ENCODE results near the gene CCSER2. TPM values are rescaled to one million over a fixed set of nuclear protein-coding genes. Genes with fewer than 3 reads are reported as not detected.

The CCSER2 gene
- polyA plus RNA-seq, 1 donor (not counting 4 experiments of a cell fraction or from before 2014, with no cell fraction given) = 26.7 TPM

- no peak overlapping the region for H3K9ac ChIP-seq (ENCODE audit: control insufficient read depth, extremely low read depth, insufficient read depth, low read length)
These were observed 193.1 kb downstream of the CCSER2 start for GRCh38 chr10:84521468-84521867.

DNA sequence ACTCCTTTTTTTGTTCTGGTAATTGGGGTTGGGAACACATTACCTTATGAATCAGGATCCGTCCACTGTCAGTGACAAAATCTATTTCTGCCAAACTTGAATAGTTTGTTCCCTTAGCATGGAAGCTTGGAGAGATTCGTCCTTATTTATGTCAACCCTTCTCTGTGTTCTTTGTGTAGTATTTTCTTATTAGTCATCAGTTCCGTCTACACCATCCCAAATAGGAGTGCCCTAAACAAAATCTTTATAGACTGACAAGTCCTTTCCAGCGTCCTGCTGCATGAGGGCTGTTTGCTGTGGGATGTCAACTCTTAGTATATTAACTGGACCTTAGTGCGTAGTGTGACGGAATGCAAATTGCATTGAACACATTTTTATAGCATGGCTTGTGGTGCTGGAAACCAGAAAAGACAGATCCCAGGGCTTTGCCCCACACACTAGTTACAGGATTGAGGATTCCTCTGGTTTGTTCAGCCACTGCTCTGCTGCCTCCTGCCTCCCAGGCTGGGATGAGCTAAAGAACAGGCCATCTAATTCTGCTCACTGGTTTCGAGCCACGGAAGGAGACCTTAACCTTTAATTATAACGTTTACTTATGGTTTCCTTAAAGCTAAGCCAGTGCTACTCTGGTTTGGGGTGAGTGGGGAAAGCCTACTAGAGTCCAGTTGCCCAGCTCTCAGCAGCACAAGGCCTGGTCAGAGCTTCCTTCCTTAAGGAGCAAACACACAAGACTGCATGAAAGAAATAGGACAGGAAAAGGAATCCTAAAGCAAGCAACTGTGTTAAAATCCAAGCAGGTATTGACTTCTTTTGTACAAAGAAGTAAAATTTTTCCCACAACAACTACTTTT is 194.4 kb downstream of the CCSER2 start:
- no peaks in the 10 kb centered on the region for H4K20me1 ChIP-seq (ENCODE audit: control insufficient read depth, extremely low read depth, insufficient read depth, low read length)
- dilution Hi-C loops (cut with MboI; ENCODE audit: extremely low pct_ligation_motif_present, low sequenced_read_pairs) = no loop called here
- no peaks in the 10 kb centered on the region for H3K27me3 ChIP-seq (ENCODE audit: control insufficient read depth, extremely low read depth, insufficient read depth, low read length)
- FAIRE-seq (no peak), DNase-seq (ENCODE audit: low read depth, low spot score) (no peak)
- no peaks in the 10 kb centered on the region for H3K79me2 ChIP-seq (ENCODE audit: control insufficient read depth, insufficient read depth, low read length)
- H3K9ac ChIP-seq (ENCODE audit: control insufficient read depth, extremely low read depth, insufficient read depth, low read length) = no peak overlapping the region
- TF ChIP-seq, protein P1, sequence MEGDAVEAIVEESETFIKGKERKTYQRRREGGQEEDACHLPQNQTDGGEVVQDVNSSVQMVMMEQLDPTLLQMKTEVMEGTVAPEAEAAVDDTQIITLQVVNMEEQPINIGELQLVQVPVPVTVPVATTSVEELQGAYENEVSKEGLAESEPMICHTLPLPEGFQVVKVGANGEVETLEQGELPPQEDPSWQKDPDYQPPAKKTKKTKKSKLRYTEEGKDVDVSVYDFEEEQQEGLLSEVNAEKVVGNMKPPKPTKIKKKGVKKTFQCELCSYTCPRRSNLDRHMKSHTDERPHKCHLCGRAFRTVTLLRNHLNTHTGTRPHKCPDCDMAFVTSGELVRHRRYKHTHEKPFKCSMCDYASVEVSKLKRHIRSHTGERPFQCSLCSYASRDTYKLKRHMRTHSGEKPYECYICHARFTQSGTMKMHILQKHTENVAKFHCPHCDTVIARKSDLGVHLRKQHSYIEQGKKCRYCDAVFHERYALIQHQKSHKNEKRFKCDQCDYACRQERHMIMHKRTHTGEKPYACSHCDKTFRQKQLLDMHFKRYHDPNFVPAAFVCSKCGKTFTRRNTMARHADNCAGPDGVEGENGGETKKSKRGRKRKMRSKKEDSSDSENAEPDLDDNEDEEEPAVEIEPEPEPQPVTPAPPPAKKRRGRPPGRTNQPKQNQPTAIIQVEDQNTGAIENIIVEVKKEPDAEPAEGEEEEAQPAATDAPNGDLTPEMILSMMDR (optimal IDR thresholded peaks at IDR 0.05 in 1 of 3, IDR thresholded peaks at IDR 0.05 in 1 of 3, conservative IDR thresholded peaks at IDR 0.05 in 1 of 3; ENCODE audit: extremely low read depth in 1 of 3, insufficient read depth in 2 of 3, low read length in 3 of 3) = no peak
- no peak for TF ChIP-seq EZH2 (IDR thresholded peaks at IDR 0.05; ENCODE audit: low read length)
- H3K27ac ChIP-seq (ENCODE audit: control insufficient read depth, insufficient read depth, low read length) = no peak overlapping the region
- peaks cover 7% of the 10 kb centered on the region for H3K9me3 ChIP-seq (ENCODE audit: control insufficient read depth, low read depth, low read length)
- H3K4me1 ChIP-seq (ENCODE audit: control insufficient read depth, extremely low read depth, insufficient read depth, low read length) = peaks cover 16% of the 10 kb centered on the region
- H3K4me2 ChIP-seq (ENCODE audit: control insufficient read depth, extremely low read depth, insufficient read depth, low read depth, low read length) = no peak overlapping the region
- no peaks in the 10 kb centered on the region for H3K36me3 ChIP-seq (ENCODE audit: control insufficient read depth in 2 of 2, extremely low read depth in 1 of 2, insufficient read depth in 2 of 2, low read length in 2 of 2)
- no peak overlapping the region for H3K4me3 ChIP-seq (ENCODE audit: control insufficient read depth in 2 of 3, extremely low read depth in 1 of 3, insufficient read depth in 2 of 3, low read depth in 1 of 3, low read length in 3 of 3)
- no peak overlapping the region for H2AFZ ChIP-seq (ENCODE audit: control insufficient read depth, low read length)
- H3K9me1 ChIP-seq (ENCODE audit: control insufficient read depth, extremely low read depth, insufficient read depth, low read length) = no peaks in the 10 kb centered on the region

More at GRCh38 chr10:84521468-84521867, 193.1 kb downstream of the CCSER2 start:
- peaks cover 8% of the 10 kb centered on the region for H3K4me1 ChIP-seq (ENCODE audit: control insufficient read depth, extremely low read depth, insufficient read depth, low read length)
- no peaks in the 10 kb centered on the region for H4K20me1 ChIP-seq (ENCODE audit: control insufficient read depth, extremely low read depth, insufficient read depth, low read length)
- FAIRE-seq (no peak), DNase-seq (ENCODE audit: low read depth, low spot score) (no peak)
- H3K4me2 ChIP-seq (ENCODE audit: control insufficient read depth, extremely low read depth, insufficient read depth, low read depth, low read length) = no peak overlapping the region
- no peak overlapping the region for H2AFZ ChIP-seq (ENCODE audit: control insufficient read depth, low read length)
- dilution Hi-C loops (cut with MboI; ENCODE audit: extremely low pct_ligation_motif_present, low sequenced_read_pairs) = no loop called here
- no peaks in the 10 kb centered on the region for H3K9me1 ChIP-seq (ENCODE audit: control insufficient read depth, extremely low read depth, insufficient read depth, low read length)
- H3K36me3 ChIP-seq (ENCODE audit: control insufficient read depth in 2 of 2, extremely low read depth in 1 of 2, insufficient read depth in 2 of 2, low read length in 2 of 2) = no peaks in the 10 kb centered on the region
- H3K27ac ChIP-seq (ENCODE audit: control insufficient read depth, insufficient read depth, low read length) = no peak overlapping the region
- no peak for TF ChIP-seq EZH2 (IDR thresholded peaks at IDR 0.05; ENCODE audit: low read length)
- TF ChIP-seq, protein P1 (optimal IDR thresholded peaks at IDR 0.05 in 1 of 3, IDR thresholded peaks at IDR 0.05 in 1 of 3, conservative IDR thresholded peaks at IDR 0.05 in 1 of 3; ENCODE audit: extremely low read depth in 1 of 3, insufficient read depth in 2 of 3, low read length in 3 of 3) = no peak
- no peak overlapping the region for H3K4me3 ChIP-seq (ENCODE audit: control insufficient read depth in 2 of 3, extremely low read depth in 1 of 3, insufficient read depth in 2 of 3, low read depth in 1 of 3, low read length in 3 of 3)
- peaks cover 7% of the 10 kb centered on the region for H3K9me3 ChIP-seq (ENCODE audit: control insufficient read depth, low read depth, low read length)
- no peaks in the 10 kb centered on the region for H3K27me3 ChIP-seq (ENCODE audit: control insufficient read depth, extremely low read depth, insufficient read depth, low read length)
- H3K79me2 ChIP-seq (ENCODE audit: control insufficient read depth, insufficient read depth, low read length) = no peaks in the 10 kb centered on the region
